Activated B cell treated with CpG ODN at 0.5 μM for 24 hours (primary cell): ENCODE data around the gene CCDC150. TPM values are rescaled to one million over a fixed set of nuclear protein-coding genes. Genes with fewer than 3 reads are reported as not detected.

Experiments used
- ATAC-seq: fragments of 200-7000 bp; cut with Tn5 transposase; one replicate; pipeline ENCODE4 v1.10.0; 2021; ENCODE audit warnings: low read depth, mild to moderate bottlenecking, moderate library complexity
- CTCF ChIA-PET: fragments of 350-600 bp; sonication (Branson Sonifier 250); formaldehyde crosslinking; loops from one replicate; lab custom pipeline; 2021; ENCODE audit warnings: antibody characterized with exemption; lab: Charles Lee
- POLR2A ChIA-PET: fragments of 350-600 bp; sonication (Branson Sonifier 250); formaldehyde crosslinking; loops from one replicate; lab custom pipeline; 2021; ENCODE audit warnings: antibody characterized with exemption; lab: Charles Lee
- DNase-seq: peaks from one replicate; pipeline ENCODE4 v3.0.0; 2022
- H3K27ac Mint-ChIP-seq: one replicate; pipeline ENCODE4 v1.8.0; 2020; ENCODE audit warnings: mixed read lengths
- H3K27me3 Mint-ChIP-seq: one replicate; pipeline ENCODE4 v1.8.0; 2021; ENCODE audit warnings: mixed read lengths
- H3K36me3 Mint-ChIP-seq: one replicate; pipeline ENCODE4 v1.8.0; 2021; ENCODE audit warnings: low read depth, mixed read lengths
- H3K4me1 Mint-ChIP-seq: one replicate; pipeline ENCODE4 v1.8.0; 2021; ENCODE audit warnings: mixed read lengths
- H3K4me3 Mint-ChIP-seq: one replicate; pipeline ENCODE4 v1.8.0; 2020; ENCODE audit warnings: mild to moderate bottlenecking, mixed read lengths
- H3K9me3 Mint-ChIP-seq: one replicate; pipeline ENCODE4 v1.8.0; 2020; ENCODE audit warnings: mixed read lengths
- intact Hi-C: fragments of 100-400 bp; cut with micrococcal nuclease; formaldehyde crosslinking; loops from one replicate; pipeline ENCODE4 v1.15.1; 2024
- total RNA-seq: library from RNA; stranded (reverse); gene quantifications from 2 replicates; pipeline ENCODE4 v1.2.3, GENCODE V29; 2022
- TF ChIP-seq, protein P1 (sequence below): fragments of 200-600 bp; IDR thresholded peaks from one replicate; pipeline ENCODE4 v1.8.0; 2022; ENCODE audit warnings: antibody characterized with exemption, mild to moderate bottlenecking

CCDC150 gene
- total RNA-seq, 1 donor from 2014 or later = 2.6 TPM

DNA sequence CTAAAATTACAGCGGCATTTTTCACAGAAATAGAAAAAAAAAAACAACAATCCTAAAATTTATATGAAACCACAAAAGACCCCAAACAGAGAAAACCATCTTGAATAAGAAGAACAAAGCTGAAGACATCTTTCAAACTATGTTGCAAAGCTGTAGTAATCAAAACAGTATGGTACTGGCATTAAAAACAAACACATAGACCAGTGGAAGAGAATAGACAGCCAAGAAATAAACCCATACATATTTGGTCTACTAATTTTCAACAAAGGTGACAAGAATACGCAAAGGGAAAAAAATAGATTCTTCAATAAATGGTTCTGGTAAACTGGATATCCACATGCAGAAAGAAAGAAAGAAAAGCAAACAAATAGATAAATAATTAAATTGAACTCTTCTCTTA is 9.0 kb upstream of the CCDC150 start:
- H3K9me3 Mint-ChIP-seq = peaks cover 16% of the 10 kb centered on the region
- no peaks in the 10 kb centered on the region for H3K36me3 Mint-ChIP-seq
- POLR2A ChIA-PET = no interaction called here
- ATAC-seq (no peak), DNase-seq (no peak)
- H3K27ac Mint-ChIP-seq = no peak overlapping the region
- CTCF ChIA-PET = no interaction called here
- intact Hi-C loops = loop anchor here (10.0 kb wide), 1 partner anchor 976 kb away; the partner anchor contains the start of gene SLC39A10
- no peaks in the 10 kb centered on the region for H3K4me1 Mint-ChIP-seq
- peaks cover 25% of the 10 kb centered on the region for H3K27me3 Mint-ChIP-seq
- H3K4me3 Mint-ChIP-seq = no peak overlapping the region
- TF ChIP-seq, protein P1, sequence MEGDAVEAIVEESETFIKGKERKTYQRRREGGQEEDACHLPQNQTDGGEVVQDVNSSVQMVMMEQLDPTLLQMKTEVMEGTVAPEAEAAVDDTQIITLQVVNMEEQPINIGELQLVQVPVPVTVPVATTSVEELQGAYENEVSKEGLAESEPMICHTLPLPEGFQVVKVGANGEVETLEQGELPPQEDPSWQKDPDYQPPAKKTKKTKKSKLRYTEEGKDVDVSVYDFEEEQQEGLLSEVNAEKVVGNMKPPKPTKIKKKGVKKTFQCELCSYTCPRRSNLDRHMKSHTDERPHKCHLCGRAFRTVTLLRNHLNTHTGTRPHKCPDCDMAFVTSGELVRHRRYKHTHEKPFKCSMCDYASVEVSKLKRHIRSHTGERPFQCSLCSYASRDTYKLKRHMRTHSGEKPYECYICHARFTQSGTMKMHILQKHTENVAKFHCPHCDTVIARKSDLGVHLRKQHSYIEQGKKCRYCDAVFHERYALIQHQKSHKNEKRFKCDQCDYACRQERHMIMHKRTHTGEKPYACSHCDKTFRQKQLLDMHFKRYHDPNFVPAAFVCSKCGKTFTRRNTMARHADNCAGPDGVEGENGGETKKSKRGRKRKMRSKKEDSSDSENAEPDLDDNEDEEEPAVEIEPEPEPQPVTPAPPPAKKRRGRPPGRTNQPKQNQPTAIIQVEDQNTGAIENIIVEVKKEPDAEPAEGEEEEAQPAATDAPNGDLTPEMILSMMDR = no peak

DNA sequence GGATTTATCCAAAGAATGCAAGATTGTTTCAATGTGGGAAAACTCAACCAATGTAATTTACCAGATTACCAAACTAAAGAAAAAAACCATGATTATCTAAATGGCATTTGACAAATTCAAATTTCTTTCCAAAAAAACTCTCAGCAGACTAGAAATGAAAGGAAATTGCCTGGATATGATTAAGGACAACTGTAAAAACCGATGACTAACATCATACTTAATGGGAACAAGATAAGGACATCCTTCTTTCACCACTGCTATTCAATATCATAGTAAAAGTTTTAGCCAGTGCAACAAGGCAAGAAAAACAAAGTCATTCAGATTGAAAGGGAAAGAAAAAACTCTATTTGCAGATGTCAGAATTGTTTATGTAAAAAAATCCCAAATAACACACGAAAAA is 4.4 kb upstream of the CCDC150 start:
- TF ChIP-seq, protein P1 = no peak
- intact Hi-C loops = loop anchor here (5.0 to 10.0 kb wide), 4 partner anchors 292 to 980 kb away; partner anchors contain the start of genes MOB4, PGAP1 and SLC39A10
- ATAC-seq = no peak

DNA sequence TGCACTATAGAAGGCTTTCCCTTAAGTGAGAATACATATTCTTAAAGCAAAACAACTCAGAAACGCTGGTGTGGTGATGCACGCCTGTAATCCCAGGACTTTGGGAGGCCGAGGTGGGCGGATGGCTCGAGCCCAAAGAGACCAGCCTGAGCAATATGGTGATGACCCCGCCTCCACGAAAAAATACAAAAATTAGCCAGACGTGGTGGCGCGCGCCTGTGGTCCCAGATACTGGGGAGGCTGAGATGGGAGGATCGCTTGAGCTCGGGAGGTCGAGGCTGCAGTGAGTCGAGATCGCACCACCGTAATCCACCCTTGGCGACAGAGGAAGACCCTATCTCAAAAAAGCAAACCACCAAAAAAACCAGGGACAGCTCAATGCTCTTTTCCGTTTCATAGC is 750 bp upstream of the CCDC150 start:
- peak overlapping the region; percentile 35 for H3K27ac Mint-ChIP-seq
- H3K4me1 Mint-ChIP-seq = peaks cover 14% of the 10 kb centered on the region
- DNase-seq (no peak), ATAC-seq (no peak)
- peak overlapping the region; percentile 89 for H3K4me3 Mint-ChIP-seq
- TF ChIP-seq, protein P1 = no peak
- POLR2A ChIA-PET = interaction anchor here (1.5 kb wide), 1 partner anchor 160 kb away, joined by 6 read pairs; the partner anchor contains the start of gene GTF3C3
- intact Hi-C loops = loop anchor here (1.0 to 10.0 kb wide), 10 partner anchors 161 to 1067 kb away; partner anchors contain the start of genes COQ10B, DNAH7, GTF3C3 and HSPE1
- no peaks in the 10 kb centered on the region for H3K36me3 Mint-ChIP-seq
- CTCF ChIA-PET = interaction anchor here (2.1 kb wide), 1 partner anchor 571 kb away, joined by 6 read pairs; the partner anchor contains the start of gene DNAH7
- H3K27me3 Mint-ChIP-seq = no peaks in the 10 kb centered on the region
- H3K9me3 Mint-ChIP-seq = no peaks in the 10 kb centered on the region

More for the DNA sequence above, 4.4 kb upstream of the CCDC150 start:
- DNase-seq = no peak
- Mint-ChIP-seq H3K4me3 (no peak overlapping the region), H3K36me3 (no peaks in the 10 kb centered on the region), H3K27me3 (peaks cover 12% of the 10 kb centered on the region), H3K9me3 (peaks cover 16% of the 10 kb centered on the region), H3K4me1 (peaks cover 9% of the 10 kb centered on the region), H3K27ac (no peak overlapping the region)
- CTCF ChIA-PET = no interaction called here
- POLR2A ChIA-PET = no interaction called here

DNA sequence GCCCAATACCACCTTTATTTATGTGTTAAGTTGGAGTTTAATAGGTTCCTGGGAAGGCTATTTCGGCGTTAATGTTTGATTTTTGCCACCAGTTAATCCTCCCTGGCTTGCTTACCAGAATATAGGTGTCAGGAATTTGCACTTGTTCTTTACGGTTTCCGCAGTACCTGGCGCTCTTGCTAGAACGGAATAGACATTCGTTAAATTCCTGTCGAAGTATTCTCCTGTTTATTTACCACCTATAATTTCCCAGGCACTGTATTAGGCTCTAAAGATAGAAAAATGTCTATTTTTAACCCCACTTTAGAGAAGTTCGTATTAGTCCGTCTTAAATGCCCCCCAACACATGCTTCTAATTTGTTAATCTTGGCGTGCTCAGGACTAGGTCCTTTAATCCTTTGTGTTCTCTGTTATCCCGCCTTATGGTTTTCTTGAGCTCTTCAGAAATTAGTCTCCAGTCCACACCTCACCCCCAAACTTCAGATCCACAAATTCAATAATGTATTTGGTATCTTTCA is 575 bp downstream of the CCDC150 start:
- no peaks in the 10 kb centered on the region for H3K27me3 Mint-ChIP-seq
- H3K36me3 Mint-ChIP-seq = no peaks in the 10 kb centered on the region
- H3K4me3 Mint-ChIP-seq = peak overlapping the region; percentile 89
- H3K27ac Mint-ChIP-seq = no peak overlapping the region
- intact Hi-C loops = no loop called here
- TF ChIP-seq, protein P1 = no peak
- POLR2A ChIA-PET = interaction anchor here (1.0 to 1.5 kb wide), 2 partner anchors 159 to 860 kb away, joined by 3 to 6 read pairs; partner anchors contain the start of genes GTF3C3, HSPD1 and HSPE1
- DNase-seq = no peak
- CTCF ChIA-PET = interaction anchor here (0.5 to 2.1 kb wide), 2 partner anchors 572 to 981 kb away, joined by 3 to 6 read pairs; partner anchors contain the start of gene DNAH7
- H3K9me3 Mint-ChIP-seq = no peaks in the 10 kb centered on the region
- peaks cover 14% of the 10 kb centered on the region for H3K4me1 Mint-ChIP-seq
- ATAC-seq = no peak

DNA sequence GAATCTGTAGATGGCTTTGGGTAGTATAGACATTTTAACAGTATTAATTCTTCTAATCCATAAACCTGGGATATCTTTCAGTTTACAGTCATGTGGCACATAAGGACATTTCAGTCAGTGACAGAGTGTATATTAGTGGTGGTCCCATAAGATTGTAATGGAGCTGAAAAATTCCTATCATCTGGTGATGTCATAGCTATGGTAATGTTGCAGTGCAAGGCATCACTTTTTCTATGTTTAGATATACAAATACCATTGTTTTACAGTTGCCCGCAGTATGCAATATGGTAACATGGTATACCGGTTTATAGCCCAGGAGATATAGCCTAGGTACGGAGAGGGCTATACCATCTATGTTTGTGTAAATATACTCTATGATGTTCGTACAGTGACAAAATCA is 9.7 kb downstream of the CCDC150 start:
- H3K4me3 Mint-ChIP-seq = no peak overlapping the region
- DNase-seq (no peak), ATAC-seq (no peak)
- H3K27me3 Mint-ChIP-seq = no peaks in the 10 kb centered on the region
- H3K9me3 Mint-ChIP-seq = peaks cover 39% of the 10 kb centered on the region
- ChIA-PET POLR2A (no interaction called here), CTCF (no interaction called here)
- H3K27ac Mint-ChIP-seq = no peak overlapping the region
- TF ChIP-seq, protein P1 = no peak
- intact Hi-C loops = no loop called here
- peaks cover 21% of the 10 kb centered on the region for H3K36me3 Mint-ChIP-seq
- H3K4me1 Mint-ChIP-seq = no peaks in the 10 kb centered on the region
